ENCODE measurements around the gene G2E3.

Gene G2E3

GRCh38 chr14:30648471-30648870 lies 89.5 kb downstream of the G2E3 start:
- DNase-seq (ENCODE audit: low read depth in 3 of 3, low spot score in 1 of 3) = no peak

GRCh38 chr14:30651937-30652336 lies 93.0 kb downstream of the G2E3 start:
- no peak for DNase-seq (ENCODE audit: low read depth in 3 of 3, low spot score in 1 of 3)

- no peak for DNase-seq (ENCODE audit: low read depth in 3 of 3, low spot score in 1 of 3)
Observed at GRCh38 chr14:30655124-30655523, 96.2 kb downstream of the G2E3 start.

- DNase-seq (ENCODE audit: low read depth in 3 of 3, low spot score in 1 of 3) = no peak
Observed at GRCh38 chr14:30655658-30656057, 96.7 kb downstream of the G2E3 start.

GRCh38 chr14:30656190-30656632 lies 97.3 kb downstream of the G2E3 start:
- no peak for DNase-seq (ENCODE audit: low read depth in 3 of 3, low spot score in 1 of 3)

- no peak for DNase-seq (ENCODE audit: low read depth in 3 of 3, low spot score in 1 of 3)
Observed at GRCh38 chr14:30657050-30657449, 98.1 kb downstream of the G2E3 start.

GRCh38 chr14:30657606-30658163 lies 98.7 kb downstream of the G2E3 start:
- no peak for DNase-seq (ENCODE audit: low read depth in 3 of 3, low spot score in 1 of 3)

- no peak for DNase-seq (ENCODE audit: low read depth in 3 of 3, low spot score in 1 of 3)
Observed at GRCh38 chr14:30658645-30659044, 99.7 kb downstream of the G2E3 start.

GRCh38 chr14:30669594-30669993 lies 110.6 kb downstream of the G2E3 start:
- no peak for DNase-seq (ENCODE audit: low read depth in 3 of 3, low spot score in 1 of 3)

Data from stimulated activated CD4-positive, alpha-beta T cell treated with anti-CD3 and anti-CD28 coated beads, TNF-alpha, amount 100 ng/mL, for 1 hour (primary cell).